Neural crest cell (in vitro differentiated cells): Measurements from ENCODE around the gene SORCS1. TPM values are rescaled to one million over a fixed set of nuclear protein-coding genes. Genes with fewer than 3 reads are reported as not detected.

Experiments used
- DNase-seq: peaks from one replicate; pipeline ENCODE4 v3.0.0; 2021; ENCODE audit warnings: low read depth, mixed read lengths, low spot score
- H3K27ac Mint-ChIP-seq: one replicate; pipeline ENCODE4 v1.8.0; 2021; ENCODE audit warnings: mild to moderate bottlenecking, mixed read lengths; ENCODE audit not compliant: unreplicated experiment
- H3K27me3 Mint-ChIP-seq: 2 replicates; pipeline ENCODE4 v1.8.0; 2021; ENCODE audit warnings: low read depth, mild to moderate bottlenecking, mixed read lengths
- H3K36me3 Mint-ChIP-seq: 2 replicates; pipeline ENCODE4 v1.8.0; 2021; ENCODE audit warnings: low read depth, mild to moderate bottlenecking, mixed read lengths
- H3K4me1 Mint-ChIP-seq: 2 replicates; pipeline ENCODE4 v1.8.0; 2021; ENCODE audit warnings: mixed read lengths
- H3K4me3 Mint-ChIP-seq: one replicate; pipeline ENCODE4 v1.8.0; 2021; ENCODE audit warnings: mild to moderate bottlenecking, mixed read lengths
- H3K9me3 Mint-ChIP-seq: 2 replicates; pipeline ENCODE4 v1.8.0; 2021; ENCODE audit warnings: mixed read lengths
- total RNA-seq: library from RNA; stranded (reverse); gene quantifications from 2 replicates; pipeline ENCODE4 v1.2.1, GENCODE V29; 2021
- TF ChIP-seq, protein P1 (sequence below): fragments of 200-600 bp; sonication (generic); conservative IDR thresholded peaks from 2 replicates; pipeline ENCODE4 v1.5.0; 2021; ENCODE audit warnings: antibody characterized with exemption, mild to moderate bottlenecking

The SORCS1 gene
- total RNA-seq, 1 donor from 2014 or later, result 8.2 TPM

DNA sequence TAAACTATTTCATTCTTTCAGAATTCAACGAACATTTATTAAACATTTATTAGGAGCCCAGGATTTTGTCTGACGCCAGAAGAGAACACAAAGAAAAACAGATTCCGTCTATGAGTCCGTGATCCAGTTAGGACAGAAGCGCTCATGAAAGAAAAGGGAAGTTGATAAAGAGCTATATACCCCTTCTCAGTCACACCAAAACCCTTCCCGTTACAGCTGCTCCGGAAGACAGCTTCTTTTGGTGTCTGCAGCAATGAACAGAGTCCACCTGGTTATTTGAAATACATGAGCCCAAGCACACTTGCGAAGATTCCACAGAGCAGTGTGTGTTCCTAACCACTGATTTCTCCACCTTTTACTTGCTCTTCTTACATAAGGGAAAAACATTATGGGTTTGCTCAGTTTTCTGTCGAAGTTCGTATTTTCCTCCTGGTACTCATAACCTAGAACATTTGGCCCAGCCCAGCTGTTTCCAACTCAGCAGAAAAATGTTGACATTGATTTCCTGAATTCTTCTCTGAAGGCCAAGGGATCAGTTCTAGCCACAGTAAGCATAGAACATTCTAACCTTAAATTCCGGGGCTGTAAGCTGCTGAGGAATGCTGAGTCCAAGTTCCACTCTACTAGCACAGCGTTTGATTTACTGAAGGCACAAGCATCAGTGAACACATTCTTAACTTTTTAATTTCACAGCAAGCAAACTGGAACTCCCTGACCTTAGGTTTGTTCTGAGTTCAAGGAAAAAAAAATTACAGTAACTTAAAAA is 206.5 kb downstream of the SORCS1 start:
- Mint-ChIP-seq H3K9me3 (peaks cover 6% of the 10 kb centered on the region), H3K4me1 (no peaks in the 10 kb centered on the region), H3K27me3 (no peaks in the 10 kb centered on the region), H3K36me3 (peaks cover 5% of the 10 kb centered on the region), H3K4me3 (no peak overlapping the region), H3K27ac (no peak overlapping the region)
- TF ChIP-seq, protein P1, sequence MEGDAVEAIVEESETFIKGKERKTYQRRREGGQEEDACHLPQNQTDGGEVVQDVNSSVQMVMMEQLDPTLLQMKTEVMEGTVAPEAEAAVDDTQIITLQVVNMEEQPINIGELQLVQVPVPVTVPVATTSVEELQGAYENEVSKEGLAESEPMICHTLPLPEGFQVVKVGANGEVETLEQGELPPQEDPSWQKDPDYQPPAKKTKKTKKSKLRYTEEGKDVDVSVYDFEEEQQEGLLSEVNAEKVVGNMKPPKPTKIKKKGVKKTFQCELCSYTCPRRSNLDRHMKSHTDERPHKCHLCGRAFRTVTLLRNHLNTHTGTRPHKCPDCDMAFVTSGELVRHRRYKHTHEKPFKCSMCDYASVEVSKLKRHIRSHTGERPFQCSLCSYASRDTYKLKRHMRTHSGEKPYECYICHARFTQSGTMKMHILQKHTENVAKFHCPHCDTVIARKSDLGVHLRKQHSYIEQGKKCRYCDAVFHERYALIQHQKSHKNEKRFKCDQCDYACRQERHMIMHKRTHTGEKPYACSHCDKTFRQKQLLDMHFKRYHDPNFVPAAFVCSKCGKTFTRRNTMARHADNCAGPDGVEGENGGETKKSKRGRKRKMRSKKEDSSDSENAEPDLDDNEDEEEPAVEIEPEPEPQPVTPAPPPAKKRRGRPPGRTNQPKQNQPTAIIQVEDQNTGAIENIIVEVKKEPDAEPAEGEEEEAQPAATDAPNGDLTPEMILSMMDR, result no peak
- no peak for DNase-seq

DNA sequence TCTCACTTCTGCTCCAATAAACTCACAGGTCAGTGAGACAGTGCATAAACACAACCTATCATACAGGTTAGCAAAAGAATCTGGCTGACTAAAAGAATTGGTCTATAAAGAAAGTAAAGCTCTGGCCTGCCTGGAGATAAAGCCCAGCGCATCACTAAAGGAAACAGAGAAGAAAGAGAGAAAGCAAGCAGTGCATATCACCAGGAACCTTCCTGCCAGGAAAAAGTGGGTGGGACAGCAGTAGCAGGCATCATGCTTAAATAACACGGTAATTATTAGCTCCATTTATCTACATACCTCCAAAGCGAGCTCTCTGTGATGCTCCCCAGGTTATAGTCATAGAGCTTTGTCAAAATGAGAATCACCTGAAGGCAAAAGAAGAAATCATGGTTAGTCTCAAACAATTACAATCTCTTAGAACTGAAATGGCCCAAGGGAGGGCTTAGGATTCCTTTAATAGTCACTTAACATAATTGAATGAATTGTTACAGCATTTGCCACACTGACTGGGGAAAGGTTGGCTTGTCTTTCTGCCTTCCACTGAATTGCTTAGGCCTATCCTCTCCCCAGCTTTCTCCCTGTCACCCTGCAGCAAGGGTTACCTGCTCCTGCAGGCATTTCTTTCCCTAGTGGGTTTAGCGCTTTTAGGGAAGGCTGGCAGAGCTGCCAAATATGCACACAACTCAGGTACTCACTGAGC is 208.1 kb downstream of the SORCS1 start:
- H3K27ac Mint-ChIP-seq, result no peak overlapping the region
- DNase-seq, result no peak
- peaks cover 3% of the 10 kb centered on the region for H3K9me3 Mint-ChIP-seq

DNA sequence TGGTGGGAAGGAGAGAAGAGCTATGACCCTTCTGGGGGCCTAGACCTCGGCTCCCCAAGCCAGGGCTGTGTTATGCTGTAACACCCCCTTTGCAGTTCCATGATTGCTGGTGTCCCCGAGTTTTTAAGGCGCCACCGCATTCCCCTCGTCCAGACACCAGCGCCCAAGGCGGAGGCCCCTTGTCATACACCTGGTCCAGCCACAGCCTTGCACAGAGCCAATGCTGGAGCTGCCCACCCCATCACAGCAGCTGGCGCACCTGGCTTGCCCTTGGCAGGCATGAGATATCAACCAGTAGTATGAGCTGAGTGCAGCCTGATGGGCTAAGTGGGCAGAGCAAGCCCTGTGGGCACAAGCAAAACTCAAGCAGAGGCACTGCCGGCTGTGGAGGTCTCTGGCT is 209.4 kb downstream of the SORCS1 start:
- H3K4me3 Mint-ChIP-seq, result no peak overlapping the region
- H3K4me1 Mint-ChIP-seq, result peaks cover under 1% of the 10 kb centered on the region
- TF ChIP-seq, protein P1, result no peak
- DNase-seq, result no peak
- H3K27ac Mint-ChIP-seq, result no peak overlapping the region
- H3K36me3 Mint-ChIP-seq, result no peaks in the 10 kb centered on the region
- H3K27me3 Mint-ChIP-seq, result no peaks in the 10 kb centered on the region
- H3K9me3 Mint-ChIP-seq, result peaks cover 7% of the 10 kb centered on the region

More for the DNA sequence above, 208.1 kb downstream of the SORCS1 start:
- Mint-ChIP-seq H3K4me3 (no peak overlapping the region), H3K36me3 (no peaks in the 10 kb centered on the region), H3K4me1 (no peaks in the 10 kb centered on the region), H3K27me3 (no peaks in the 10 kb centered on the region)
- TF ChIP-seq, protein P1, result no peak

DNA sequence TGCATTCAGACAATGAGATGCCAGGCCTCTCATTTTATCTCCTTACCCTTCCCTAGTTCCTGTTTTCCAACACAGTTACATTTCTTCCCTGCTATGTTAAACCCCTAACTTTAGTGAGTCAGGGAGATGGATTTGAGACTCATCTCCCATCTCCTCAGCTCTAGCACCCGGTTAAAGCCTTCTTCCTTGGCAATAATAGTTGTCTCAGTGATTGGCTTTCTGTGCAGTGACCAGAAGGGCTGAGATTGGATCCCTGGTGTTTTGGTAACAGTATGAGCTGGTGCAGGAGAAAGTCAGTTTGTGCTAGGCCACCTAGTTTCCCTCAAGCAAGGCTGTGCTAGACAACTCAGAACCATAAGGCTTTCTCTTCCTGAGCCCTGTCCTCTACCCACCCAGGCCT is 212.5 kb downstream of the SORCS1 start:
- Mint-ChIP-seq H3K27me3 (no peaks in the 10 kb centered on the region), H3K36me3 (no peaks in the 10 kb centered on the region), H3K4me1 (peaks cover 5% of the 10 kb centered on the region), H3K9me3 (peaks cover 7% of the 10 kb centered on the region), H3K27ac (peak overlapping the region; percentile 50), H3K4me3 (no peak overlapping the region)
- TF ChIP-seq, protein P1, result no peak
- no peak for DNase-seq

DNA sequence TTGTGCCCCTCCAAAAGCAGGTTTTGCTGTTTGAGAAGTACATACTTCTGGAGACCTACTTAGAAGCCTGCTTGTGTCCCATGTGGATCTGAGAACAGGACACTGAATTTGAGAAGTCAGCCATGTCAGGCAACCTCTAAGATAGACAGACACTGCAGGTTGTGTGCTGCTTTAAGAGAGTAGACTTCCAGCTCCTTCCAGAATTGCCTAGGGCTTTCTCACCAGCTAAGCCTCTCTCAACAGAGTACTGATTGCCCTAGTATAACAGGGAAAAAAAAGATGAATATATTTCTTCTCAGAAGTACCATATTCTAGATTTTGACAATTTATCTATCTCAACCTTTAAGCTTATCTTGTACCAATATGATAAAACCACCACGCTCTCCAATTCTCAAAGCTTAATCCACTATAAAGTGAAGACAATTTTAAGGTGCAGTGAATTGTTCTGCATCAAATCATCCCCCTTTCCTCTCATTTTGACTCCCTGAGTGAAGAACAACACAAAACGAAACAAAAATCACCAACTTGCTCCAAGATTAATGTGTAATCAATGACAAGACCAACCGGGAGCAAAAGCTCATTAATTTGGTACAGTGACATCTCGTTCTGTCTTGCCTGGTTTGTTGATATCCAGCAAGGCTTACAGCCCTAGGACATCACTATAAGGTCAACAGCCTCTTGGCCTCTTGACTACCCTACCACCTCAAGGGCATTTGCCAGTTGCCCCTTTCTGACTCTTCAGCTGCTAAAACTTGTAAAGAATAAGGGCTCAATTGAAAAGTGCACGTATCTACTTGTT is 214.6 kb downstream of the SORCS1 start:
- TF ChIP-seq, protein P1, result no peak
- Mint-ChIP-seq H3K27me3 (no peaks in the 10 kb centered on the region), H3K9me3 (peaks cover 7% of the 10 kb centered on the region), H3K36me3 (no peaks in the 10 kb centered on the region), H3K4me1 (peaks cover 5% of the 10 kb centered on the region), H3K4me3 (no peak overlapping the region), H3K27ac (no peak overlapping the region)
- DNase-seq, result no peak
